Caco-2 (cell line): ENCODE data around the gene SVIP. TPM values are rescaled to one million over a fixed set of nuclear protein-coding genes. Genes with fewer than 3 reads are reported as not detected.

Source experiments
- BruUV-seq: library from RNA; stranded (reverse); fragments of 400-500 nt; replicated peaks from 2 replicates; lab custom pipeline; 2021; lab: Mats Ljungman, UMichigan
- CTCF ChIA-PET: fragments of 300-600 bp; sonication (Branson Sonifier 250); formaldehyde crosslinking; loops from one replicate; lab custom pipeline; 2022; ENCODE audit warnings: antibody characterized with exemption; lab: Charles Lee
- POLR2A ChIA-PET: fragments of 300-600 bp; sonication (Branson Sonifier 250); formaldehyde crosslinking; loops from one replicate; lab custom pipeline; 2022; ENCODE audit warnings: antibody characterized with exemption; lab: Charles Lee
- DNase-seq, 2 experiments: peaks; one replicate each; pipeline versions ENCODE4 v3.0.0 to v3.0.0-alpha.2; 2020 to 2022
- H3K27me3 ChIP-seq: replicated peaks from 2 replicates; pipeline ENCODE4 v1.6.0; 2011; ENCODE audit warnings: low read length; ENCODE audit not compliant: control insufficient read depth, insufficient read depth
- H3K36me3 ChIP-seq: 2 replicates; pipeline ENCODE4 v1.5.1; 2011; ENCODE audit warnings: low read length; ENCODE audit not compliant: control insufficient read depth, insufficient read depth
- H3K4me1 ChIP-seq: fragments of 250-450 bp; sonication (Bioruptor Pico); 2 replicates; pipeline ENCODE4 v1.5.1; 2020; ENCODE audit warnings: mild to moderate bottlenecking
- H3K4me3 ChIP-seq: 2 replicates; pipeline ENCODE4 v1.5.1; 2011; ENCODE audit warnings: low read depth, mild to moderate bottlenecking, control low read depth, low read length
- H3K9me3 ChIP-seq: fragments of 250-450 bp; sonication (Bioruptor Pico); 2 replicates; pipeline ENCODE4 v1.5.1; 2020; ENCODE audit warnings: mild to moderate bottlenecking, moderate library complexity
- H3K27ac Mint-ChIP-seq: one replicate; pipeline ENCODE4 v1.8.0; 2022; ENCODE audit warnings: mixed read lengths; ENCODE audit not compliant: unreplicated experiment
- H3K27me3 Mint-ChIP-seq: one replicate; pipeline ENCODE4 v1.8.0; 2022; ENCODE audit warnings: mixed read lengths; ENCODE audit not compliant: insufficient read depth, unreplicated experiment
- H3K36me3 Mint-ChIP-seq: one replicate; pipeline ENCODE4 v1.8.0; 2022; ENCODE audit warnings: mild to moderate bottlenecking, mixed read lengths; ENCODE audit not compliant: insufficient read depth, unreplicated experiment
- H3K4me1 Mint-ChIP-seq: one replicate; pipeline ENCODE4 v1.8.0; 2022; ENCODE audit warnings: low read depth, mixed read lengths; ENCODE audit not compliant: unreplicated experiment
- H3K4me3 Mint-ChIP-seq: one replicate; pipeline ENCODE4 v1.8.0; 2022; ENCODE audit warnings: mild to moderate bottlenecking, moderate library complexity, mixed read lengths; ENCODE audit not compliant: unreplicated experiment
- H3K9me3 Mint-ChIP-seq: one replicate; pipeline ENCODE4 v1.8.0; 2022; ENCODE audit warnings: mixed read lengths; ENCODE audit not compliant: unreplicated experiment
- CTCF ChIP-seq, 2 experiments: fragments of 200-600 bp in 1 of 2; IDR thresholded peaks; 1 replicate in 1 of 2; 2 replicates in 1 of 2; pipeline versions ENCODE4 v1.5.1 to v1.8.0; 2011 to 2022; ENCODE audit warnings: antibody characterized with exemption in 1 of 2, control low read depth in 1 of 2, inconsistent platforms in 1 of 2, low read depth in 1 of 2, low read length in 1 of 2, mild to moderate bottlenecking in 1 of 2, moderate library complexity in 1 of 2; ENCODE audit not compliant: insufficient read depth in 1 of 2, severe bottlenecking in 1 of 2, unreplicated experiment in 1 of 2
- intact Hi-C: fragments of 100-400 bp; cut with micrococcal nuclease; formaldehyde crosslinking; loops from one replicate; pipeline ENCODE4 v1.10.0; 2022; ENCODE audit not compliant: unreplicated experiment
- total RNA-seq: library from RNA; stranded (reverse); gene quantifications from 2 replicates; pipeline ENCODE4 v1.2.3, GENCODE V29; 2022

Gene SVIP
- total RNA-seq, 1 experiment from 2014 or later = 19.6 TPM

DNA sequence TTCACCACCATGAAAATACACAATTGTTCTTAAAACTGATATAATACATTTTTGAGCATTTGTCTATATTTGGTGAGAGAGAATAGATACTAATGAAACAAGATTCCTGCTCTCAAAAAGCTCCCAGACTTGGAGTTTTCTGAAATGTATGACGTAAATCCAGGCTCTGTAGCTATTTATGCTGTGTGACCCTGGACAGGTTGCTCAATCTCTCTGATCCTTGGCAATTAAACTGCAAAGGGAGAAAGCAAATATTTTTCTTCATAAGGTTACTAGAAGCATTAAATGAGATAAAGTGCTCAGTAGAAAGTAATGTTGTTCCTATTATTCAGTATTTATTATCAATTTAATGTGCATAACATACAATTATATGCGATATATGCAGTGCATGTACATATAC lies 42.5 kb downstream of the SVIP start:
- no peak for DNase-seq
- ChIA-PET POLR2A (no interaction called here), CTCF (interaction anchor here (1.6 to 1.7 kb wide), 2 partner anchors 43 to 116 kb away, joined by 9 to 12 read pairs; partner anchors contain the start of gene SVIP)
- Histone ChIP-seq H3K4me3 (no peak overlapping the region), H3K9me3 (no peaks in the 10 kb centered on the region), H3K36me3 (no peaks in the 10 kb centered on the region), H3K27me3 (no peaks in the 10 kb centered on the region), H3K4me1 (no peaks in the 10 kb centered on the region)
- no peaks in the 10 kb centered on the region for H3K9me3 Mint-ChIP-seq
- BruUV-seq = no TSS peak
- intact Hi-C loops = loop anchor here (1.0 to 5.0 kb wide), 6 partner anchors 117 to 542 kb away; no protein-coding TSS in a partner anchor
- H3K36me3 Mint-ChIP-seq = no peaks in the 10 kb centered on the region
- H3K4me3 Mint-ChIP-seq = no peak overlapping the region
- TF ChIP-seq CTCF (IDR thresholded peaks at IDR 0.05; ENCODE audit: insufficient read depth in 1 of 2, low read depth in 1 of 2, low read length in 1 of 2, severe bottlenecking in 1 of 2, unreplicated experiment in 1 of 2) = no peak
- H3K27me3 Mint-ChIP-seq = no peaks in the 10 kb centered on the region
- no peak overlapping the region for H3K27ac Mint-ChIP-seq
- no peaks in the 10 kb centered on the region for H3K4me1 Mint-ChIP-seq

DNA sequence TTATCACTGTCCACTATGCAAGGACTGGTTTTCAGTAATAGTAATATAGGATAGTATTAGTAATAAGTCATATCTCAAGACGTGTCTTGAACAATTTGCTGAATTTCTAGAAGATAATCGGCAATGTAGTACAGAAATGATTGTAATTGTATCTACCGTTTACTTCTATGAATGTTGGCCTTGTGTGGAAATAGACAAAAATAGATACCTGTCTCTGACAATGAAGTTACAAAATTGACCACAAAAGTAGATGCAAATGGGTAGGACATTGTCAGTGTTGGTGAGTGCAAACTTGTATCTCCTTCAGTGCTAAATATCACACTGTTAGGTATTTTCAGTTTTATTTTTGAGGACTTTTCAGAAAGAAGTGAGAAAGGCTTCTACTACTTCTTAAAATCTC lies 43.1 kb downstream of the SVIP start:
- no peak for TF ChIP-seq CTCF (IDR thresholded peaks at IDR 0.05; ENCODE audit: insufficient read depth in 1 of 2, low read depth in 1 of 2, low read length in 1 of 2, severe bottlenecking in 1 of 2, unreplicated experiment in 1 of 2)
- Histone ChIP-seq H3K4me1 (no peaks in the 10 kb centered on the region), H3K27me3 (no peaks in the 10 kb centered on the region), H3K4me3 (no peak overlapping the region), H3K36me3 (no peaks in the 10 kb centered on the region), H3K9me3 (no peaks in the 10 kb centered on the region)
- BruUV-seq = no TSS peak
- no peaks in the 10 kb centered on the region for H3K4me1 Mint-ChIP-seq
- ChIA-PET CTCF (interaction anchor here (1.6 to 1.7 kb wide), 2 partner anchors 43 to 115 kb away, joined by 9 to 12 read pairs; partner anchors contain the start of gene SVIP), POLR2A (no interaction called here)
- DNase-seq = no peak
- H3K27me3 Mint-ChIP-seq = no peaks in the 10 kb centered on the region
- H3K27ac Mint-ChIP-seq = no peak overlapping the region
- intact Hi-C loops = loop anchor here (2.0 to 5.0 kb wide), 3 partner anchors 244 to 542 kb away; no protein-coding TSS in a partner anchor
- H3K4me3 Mint-ChIP-seq = no peak overlapping the region
- H3K36me3 Mint-ChIP-seq = no peaks in the 10 kb centered on the region
- no peaks in the 10 kb centered on the region for H3K9me3 Mint-ChIP-seq

DNA sequence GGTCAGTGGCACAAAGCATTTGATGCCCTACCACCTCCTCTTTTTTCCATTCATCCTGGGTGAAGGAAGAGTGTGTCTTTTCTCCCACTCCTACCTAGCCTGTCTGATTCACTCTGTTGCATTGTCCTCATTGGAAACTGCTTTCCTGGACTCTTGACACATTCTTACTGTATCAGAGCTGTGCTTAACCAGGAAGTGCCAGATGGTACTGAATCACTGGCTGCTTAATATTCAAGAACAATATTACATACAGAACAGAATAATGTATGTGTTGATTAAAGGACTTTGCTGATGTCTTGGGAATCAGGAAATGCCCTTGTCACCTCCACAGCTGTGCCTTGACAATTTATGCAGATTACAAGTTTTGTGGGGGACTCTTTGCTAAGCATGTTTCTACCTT lies 44.4 kb downstream of the SVIP start:
- ChIA-PET CTCF (no interaction called here), POLR2A (no interaction called here)
- Mint-ChIP-seq H3K4me1 (no peaks in the 10 kb centered on the region), H3K27ac (no peak overlapping the region), H3K4me3 (no peak overlapping the region), H3K27me3 (no peaks in the 10 kb centered on the region), H3K9me3 (no peaks in the 10 kb centered on the region), H3K36me3 (no peaks in the 10 kb centered on the region)
- Histone ChIP-seq H3K4me1 (no peaks in the 10 kb centered on the region), H3K9me3 (no peaks in the 10 kb centered on the region), H3K36me3 (no peaks in the 10 kb centered on the region), H3K27me3 (no peaks in the 10 kb centered on the region), H3K4me3 (no peak overlapping the region)
- intact Hi-C loops = loop anchor here (5.0 kb wide), 2 partner anchors 243 to 313 kb away; no protein-coding TSS in a partner anchor
- no peak for TF ChIP-seq CTCF (IDR thresholded peaks at IDR 0.05; ENCODE audit: insufficient read depth in 1 of 2, low read depth in 1 of 2, low read length in 1 of 2, severe bottlenecking in 1 of 2, unreplicated experiment in 1 of 2)
- DNase-seq = no peak
- no TSS peak for BruUV-seq
